Panc1 (cell line): Measurements from ENCODE around the gene GALNT18. TPM values are rescaled to one million over a fixed set of nuclear protein-coding genes. Genes with fewer than 3 reads are reported as not detected.

Source experiments
- ATAC-seq: fragments of 200-7000 bp; cut with Tn5 transposase; 2 replicates; pipeline ENCODE4 v1.9.1; 2020; ENCODE audit warnings: mild to moderate bottlenecking, moderate library complexity
- BruUV-seq: library from RNA; stranded (reverse); fragments of 400-500 nt; replicated peaks from 2 replicates; lab custom pipeline; 2021; lab: Mats Ljungman, UMichigan
- CTCF ChIA-PET: fragments of 300-600 bp; sonication (Branson Sonifier 250); formaldehyde crosslinking; loops from one replicate; lab custom pipeline; 2022; ENCODE audit warnings: antibody characterized with exemption; lab: Charles Lee
- POLR2A ChIA-PET: fragments of 300-600 bp; sonication (Branson Sonifier 250); formaldehyde crosslinking; loops from one replicate; lab custom pipeline; 2022; ENCODE audit warnings: antibody characterized with exemption; lab: Charles Lee
- DNase-seq: peaks from one replicate; pipeline ENCODE4 v3.0.0-alpha.2; 2010; ENCODE audit warnings: low read depth, low spot score
- H3K27ac ChIP-seq: 2 replicates; pipeline ENCODE4 v1.5.1; 2011; ENCODE audit warnings: mild to moderate bottlenecking, low read length, inconsistent platforms
- H3K27me3 ChIP-seq: fragments of 200-500 bp; sonication (Bioruptor generic); 2 replicates; pipeline ENCODE4 v1.6.0; 2014; ENCODE audit warnings: low read length, inconsistent platforms; ENCODE audit not compliant: control insufficient read depth, insufficient read depth
- H3K36me3 ChIP-seq: fragments of 200-500 bp; sonication (Bioruptor generic); 2 replicates; pipeline ENCODE4 v1.5.1; 2014; ENCODE audit warnings: inconsistent platforms, mild to moderate bottlenecking, low read length, moderate library complexity; ENCODE audit not compliant: control insufficient read depth, insufficient read depth
- H3K4me1 ChIP-seq: 2 replicates; pipeline ENCODE4 v1.5.1; 2011; ENCODE audit warnings: inconsistent platforms, mild to moderate bottlenecking, low read length, moderate library complexity; ENCODE audit not compliant: control insufficient read depth, insufficient read depth
- H3K4me3 ChIP-seq, 2 experiments: 2 replicates each; pipeline ENCODE4 v1.5.1; 2011 to 2012; ENCODE audit warnings: low read depth in 2 of 2, low read length in 2 of 2, mild to moderate bottlenecking in 2 of 2, inconsistent platforms in 1 of 2, moderate library complexity in 1 of 2
- H3K9me3 ChIP-seq: fragments of 200-500 bp; sonication (Bioruptor generic); 2 replicates; pipeline ENCODE4 v1.5.1; 2014; ENCODE audit warnings: low read depth, mild to moderate bottlenecking, inconsistent platforms, low read length, moderate library complexity; ENCODE audit not compliant: control insufficient read depth, insufficient read depth
- CTCF ChIP-seq: fragments of 450-650 bp; IDR thresholded peaks from 2 replicates; pipeline ENCODE4 v1.5.1; 2017; ENCODE audit warnings: mild to moderate bottlenecking
- POLR2AphosphoS5 ChIP-seq: IDR thresholded peaks from 2 replicates; pipeline ENCODE4 v1.6.1; 2012; ENCODE audit warnings: mild to moderate bottlenecking, low read depth, low read length, moderate library complexity
- REST ChIP-seq, 2 experiments: IDR thresholded peaks; 2 replicates each; pipeline ENCODE4 v1.6.1; 2011 to 2012; ENCODE audit warnings: low read depth in 2 of 2, control low read depth in 1 of 2, low read length in 1 of 2, mild to moderate bottlenecking in 1 of 2, moderate library complexity in 1 of 2; ENCODE audit not compliant: insufficient read depth in 1 of 2
- SIN3A ChIP-seq: IDR thresholded peaks from 2 replicates; pipeline ENCODE4 v1.6.1; 2012; ENCODE audit warnings: low read depth, mild to moderate bottlenecking, low read length, moderate library complexity, borderline replicate concordance; ENCODE audit not compliant: insufficient read depth
- TCF7L2 ChIP-seq: IDR thresholded peaks from 2 replicates; pipeline ENCODE4 v1.6.1; 2011; ENCODE audit warnings: mild to moderate bottlenecking, low read depth, low read length, inconsistent platforms
- in situ Hi-C: cut with HindIII; loops from 2 replicates; pipeline ENCODE4 v1.10.0; 2016; ENCODE audit warnings: low sequenced_read_pairs, low pct_unique_long_range_greater_than_20kb
- intact Hi-C: fragments of 100-400 bp; cut with micrococcal nuclease; formaldehyde crosslinking; loops from one replicate; pipeline ENCODE4 v1.10.0; 2022; ENCODE audit not compliant: unreplicated experiment
- total RNA-seq: library from RNA; stranded (reverse); gene quantifications from one replicate; pipeline ENCODE4 v1.2.1, GENCODE V29; 2021; ENCODE audit not compliant: unreplicated experiment

Gene GALNT18
- total RNA-seq, 1 experiment from 2014 or later, result 8.6 TPM

- CTCF ChIA-PET, result no interaction called here
- Histone ChIP-seq H3K27ac (no peak overlapping the region), H3K4me3 (no peak overlapping the region), H3K9me3 (no peaks in the 10 kb centered on the region), H3K27me3 (no peaks in the 10 kb centered on the region; the same call in 1 of the 2 replicates), H3K36me3 (no peaks in the 10 kb centered on the region), H3K4me1 (peaks cover 8% of the 10 kb centered on the region; the same call in 1 of the 2 replicates)
- in situ Hi-C loops, result no loop called here
- no peak for DNase-seq
- intact Hi-C loops, result no loop called here
- TF ChIP-seq CTCF (no peak), POLR2AphosphoS5 (no peak), REST (IDR thresholded peaks at IDR 0.05; ENCODE audit: insufficient read depth in 1 of 2, low read depth in 2 of 2, low read length in 1 of 2) (no peak), SIN3A (no peak), TCF7L2 (no peak)
- BruUV-seq, result no TSS peak
- no peak for ATAC-seq
- POLR2A ChIA-PET, result no interaction called here
These were observed 226.7 kb downstream of the GALNT18 start for GRCh38 chr11:11395126-11395525.

GRCh38 chr11:11394241-11394640 lies 227.6 kb downstream of the GALNT18 start:
- in situ Hi-C loops (no loop called here), intact Hi-C loops (no loop called here)
- Histone ChIP-seq H3K27ac (no peak overlapping the region), H3K27me3 (no peaks in the 10 kb centered on the region; the same call in 1 of the 2 replicates), H3K4me3 (no peak overlapping the region), H3K36me3 (no peaks in the 10 kb centered on the region), H3K9me3 (no peaks in the 10 kb centered on the region), H3K4me1 (peaks cover 8% of the 10 kb centered on the region; the same call in 1 of the 2 replicates)
- no TSS peak for BruUV-seq
- DNase-seq (no peak), ATAC-seq (no peak)
- TF ChIP-seq CTCF (no peak), POLR2AphosphoS5 (no peak), SIN3A (no peak), TCF7L2 (no peak), REST (IDR thresholded peaks at IDR 0.05; ENCODE audit: insufficient read depth in 1 of 2, low read depth in 2 of 2, low read length in 1 of 2) (no peak)
- CTCF ChIA-PET, result no interaction called here
- POLR2A ChIA-PET, result no interaction called here
